ENCODE results near the gene RCE1. TPM values are rescaled to one million over a fixed set of nuclear protein-coding genes. Genes with fewer than 3 reads are reported as not detected.

RCE1 gene
- total RNA-seq, 1 donor from 2014 or later, result 14.1 TPM

DNA sequence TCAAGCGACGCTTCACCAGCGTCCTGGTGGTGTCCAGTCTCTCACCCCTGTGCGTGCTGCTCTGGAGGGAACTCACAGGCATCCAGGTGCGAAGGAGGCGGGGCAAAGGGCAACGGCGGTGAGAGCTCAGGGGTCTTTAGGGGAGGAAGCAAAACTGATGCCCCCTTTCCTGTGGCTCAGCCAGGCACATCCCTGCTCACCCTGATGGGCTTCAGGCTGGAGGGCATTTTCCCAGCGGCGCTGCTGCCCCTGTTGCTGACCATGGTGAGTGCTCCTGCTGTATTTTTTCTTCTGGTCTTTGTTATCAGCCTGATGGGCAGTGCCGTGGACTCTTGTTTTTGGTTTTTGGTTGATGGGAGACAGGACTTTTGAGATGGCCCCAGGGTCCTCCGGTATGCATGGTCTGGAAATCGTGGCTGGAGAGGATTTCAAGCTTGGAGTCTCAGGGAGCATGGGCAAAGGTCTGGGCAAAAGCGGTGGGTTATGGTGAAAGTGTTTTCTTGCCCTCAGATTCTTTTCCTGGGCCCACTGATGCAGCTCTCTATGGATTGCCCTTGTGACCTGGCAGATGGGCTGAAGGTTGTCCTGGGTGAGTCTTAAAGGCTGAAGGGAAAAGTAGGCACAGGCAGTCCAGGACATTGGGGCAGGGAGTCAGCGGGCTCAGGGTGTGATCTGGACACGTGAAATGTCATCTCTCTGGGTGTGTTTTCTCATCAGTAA lies 695 bp downstream of the RCE1 start:
- Histone ChIP-seq H3K9ac (ENCODE audit: low read depth in 1 of 3, low read length in 3 of 3) (peak overlapping the region; percentile 90 to 98 (median 96)), H3K4me1 (ENCODE audit: control insufficient read depth in 3 of 3, insufficient read depth in 3 of 3, low read length in 3 of 3) (peaks cover 25 to 30% (median 26%) of the 10 kb centered on the region in 3 donors), H3K27me3 (ENCODE audit: control insufficient read depth in 3 of 3, insufficient read depth in 3 of 3, low read length in 3 of 3) (no peaks in the 10 kb centered on the region), H3K36me3 (ENCODE audit: control insufficient read depth in 3 of 3, insufficient read depth in 3 of 3, low read length in 3 of 3) (peaks cover 31 to 32% (median 31%) of the 10 kb centered on the region in 3 donors), H3K9me3 (ENCODE audit: control insufficient read depth in 3 of 3, low read length in 3 of 3) (no peaks in the 10 kb centered on the region), H3K27ac (ENCODE audit: low read depth, low read length) (peak overlapping the region; percentile 92), H3K4me3 (ENCODE audit: low read length in 3 of 3) (peak overlapping the region; percentile 88 to 99 (median 96))

- no peaks in the 10 kb centered on the region for H3K9me3 ChIP-seq (ENCODE audit: control insufficient read depth in 3 of 3, low read length in 3 of 3)
- peak overlapping the region in 2 of 3 donors; percentile 96 to 98 for H3K9ac ChIP-seq (ENCODE audit: low read depth in 1 of 3, low read length in 3 of 3)
- H3K27me3 ChIP-seq (ENCODE audit: control insufficient read depth in 3 of 3, insufficient read depth in 3 of 3, low read length in 3 of 3), result no peaks in the 10 kb centered on the region
- peaks cover 29 to 34% (median 32%) of the 10 kb centered on the region in 3 donors for H3K36me3 ChIP-seq (ENCODE audit: control insufficient read depth in 3 of 3, insufficient read depth in 3 of 3, low read length in 3 of 3)
- H3K4me3 ChIP-seq (ENCODE audit: low read length in 3 of 3), result peak overlapping the region; percentile 88 to 99 (median 96)
- no peak overlapping the region for H3K27ac ChIP-seq (ENCODE audit: low read depth, low read length)
- H3K4me1 ChIP-seq (ENCODE audit: control insufficient read depth in 3 of 3, insufficient read depth in 3 of 3, low read length in 3 of 3), result peaks cover 25 to 30% (median 26%) of the 10 kb centered on the region in 3 donors
Observed at GRCh38 chr11:66844496-66845142, 1.4 kb downstream of the RCE1 start.

- no peak overlapping the region for H3K27ac ChIP-seq (ENCODE audit: low read depth, low read length)
- H3K9me3 ChIP-seq (ENCODE audit: control insufficient read depth in 3 of 3, low read length in 3 of 3), result no peaks in the 10 kb centered on the region
- no peak overlapping the region for H3K4me3 ChIP-seq (ENCODE audit: low read length in 3 of 3)
- no peak overlapping the region for H3K9ac ChIP-seq (ENCODE audit: low read depth in 1 of 3, low read length in 3 of 3)
- peaks cover 25 to 30% (median 26%) of the 10 kb centered on the region in 3 donors for H3K4me1 ChIP-seq (ENCODE audit: control insufficient read depth in 3 of 3, insufficient read depth in 3 of 3, low read length in 3 of 3)
- H3K27me3 ChIP-seq (ENCODE audit: control insufficient read depth in 3 of 3, insufficient read depth in 3 of 3, low read length in 3 of 3), result no peaks in the 10 kb centered on the region
- peaks cover 33 to 39% (median 37%) of the 10 kb centered on the region in 3 donors for H3K36me3 ChIP-seq (ENCODE audit: control insufficient read depth in 3 of 3, insufficient read depth in 3 of 3, low read length in 3 of 3)
Observed at GRCh38 chr11:66845143-66845875, 2.1 kb downstream of the RCE1 start.

- no peak overlapping the region for H3K9ac ChIP-seq (ENCODE audit: low read depth in 1 of 3, low read length in 3 of 3)
- no peaks in the 10 kb centered on the region for H3K27me3 ChIP-seq (ENCODE audit: control insufficient read depth in 3 of 3, insufficient read depth in 3 of 3, low read length in 3 of 3)
- peaks cover 25 to 27% (median 26%) of the 10 kb centered on the region in 3 donors for H3K4me1 ChIP-seq (ENCODE audit: control insufficient read depth in 3 of 3, insufficient read depth in 3 of 3, low read length in 3 of 3)
- H3K9me3 ChIP-seq (ENCODE audit: control insufficient read depth in 3 of 3, low read length in 3 of 3), result no peaks in the 10 kb centered on the region
- no peak overlapping the region for H3K4me3 ChIP-seq (ENCODE audit: low read length in 3 of 3)
- H3K36me3 ChIP-seq (ENCODE audit: control insufficient read depth in 3 of 3, insufficient read depth in 3 of 3, low read length in 3 of 3), result peaks cover 33 to 39% (median 37%) of the 10 kb centered on the region in 3 donors
- H3K27ac ChIP-seq (ENCODE audit: low read depth, low read length), result no peak overlapping the region
Observed at GRCh38 chr11:66845876-66846212, 2.6 kb downstream of the RCE1 start.

DNA sequence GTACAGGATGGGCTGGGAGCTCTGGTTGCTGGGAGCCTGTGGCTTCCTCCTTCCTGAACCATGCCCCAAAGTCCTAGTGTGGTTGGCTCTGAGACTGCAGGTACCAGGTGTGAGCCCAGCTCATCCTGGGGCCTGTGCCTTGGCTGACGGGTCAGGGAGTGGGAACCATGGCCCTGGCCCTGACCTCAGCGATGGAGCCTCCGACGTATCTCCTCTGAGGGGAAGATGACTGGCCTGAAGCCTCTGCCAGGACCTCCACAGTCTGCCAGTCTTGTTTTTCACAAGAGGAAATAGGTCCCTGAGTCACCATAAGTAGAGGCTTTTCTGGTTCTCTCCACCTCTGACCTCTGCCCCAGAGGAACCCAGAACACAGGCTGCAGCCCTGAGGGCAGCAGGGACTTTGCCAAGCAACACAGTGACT lies 3.4 kb downstream of the RCE1 start:
- no peak overlapping the region for H3K27ac ChIP-seq (ENCODE audit: low read depth, low read length)
- peaks cover 22 to 24% (median 24%) of the 10 kb centered on the region in 3 donors for H3K4me1 ChIP-seq (ENCODE audit: control insufficient read depth in 3 of 3, insufficient read depth in 3 of 3, low read length in 3 of 3)
- H3K9ac ChIP-seq (ENCODE audit: low read depth in 1 of 3, low read length in 3 of 3), result no peak overlapping the region
- H3K36me3 ChIP-seq (ENCODE audit: control insufficient read depth in 3 of 3, insufficient read depth in 3 of 3, low read length in 3 of 3), result peaks cover 33 to 43% (median 37%) of the 10 kb centered on the region in 3 donors
- no peaks in the 10 kb centered on the region for H3K27me3 ChIP-seq (ENCODE audit: control insufficient read depth in 3 of 3, insufficient read depth in 3 of 3, low read length in 3 of 3)
- no peaks in the 10 kb centered on the region for H3K9me3 ChIP-seq (ENCODE audit: control insufficient read depth in 3 of 3, low read length in 3 of 3)
- H3K4me3 ChIP-seq (ENCODE audit: low read length in 3 of 3), result no peak overlapping the region

DNA sequence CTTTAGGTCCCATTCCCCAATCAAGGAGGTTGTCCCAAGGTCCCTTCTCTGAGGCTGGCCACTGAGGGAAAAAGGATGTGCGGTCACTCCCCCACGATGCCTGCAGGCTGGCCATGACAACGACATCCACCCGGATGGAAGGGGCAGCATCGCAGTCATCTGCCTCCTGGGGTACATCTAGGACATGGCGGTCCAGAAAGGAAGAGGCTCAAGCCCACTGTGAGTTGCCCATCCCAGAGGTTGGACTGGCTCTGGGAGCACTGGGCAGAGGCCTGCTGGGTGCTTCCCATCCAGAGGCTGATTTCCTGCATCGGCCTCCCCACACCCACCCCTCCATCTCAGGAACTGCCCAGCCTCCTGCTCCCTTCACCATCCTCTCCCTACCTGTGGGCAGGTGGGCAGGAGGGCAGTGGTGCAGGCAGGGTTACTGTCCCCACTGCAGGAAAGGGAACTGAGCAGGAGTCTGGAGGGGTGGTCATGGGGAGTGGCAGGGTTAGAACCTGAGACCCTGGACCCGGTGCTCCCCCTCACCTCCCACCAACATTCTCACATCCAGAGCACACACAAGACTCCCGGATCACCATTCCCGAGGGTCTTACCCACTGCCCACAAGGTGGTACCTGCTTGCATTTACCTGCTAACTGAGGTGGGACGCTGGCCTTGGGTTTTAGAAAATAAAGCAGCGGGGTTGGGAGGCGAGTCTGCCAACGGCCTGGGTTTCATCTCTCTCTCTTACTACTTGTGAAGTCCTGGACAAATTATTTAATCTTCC lies 4.4 kb downstream of the RCE1 start:
- H3K9me3 ChIP-seq (ENCODE audit: control insufficient read depth in 3 of 3, low read length in 3 of 3), result no peaks in the 10 kb centered on the region
- H3K36me3 ChIP-seq (ENCODE audit: control insufficient read depth in 3 of 3, insufficient read depth in 3 of 3, low read length in 3 of 3), result peaks cover 33 to 43% (median 41%) of the 10 kb centered on the region in 3 donors
- H3K4me1 ChIP-seq (ENCODE audit: control insufficient read depth in 3 of 3, insufficient read depth in 3 of 3, low read length in 3 of 3), result peaks cover 13 to 15% (median 15%) of the 10 kb centered on the region in 3 donors
- H3K9ac ChIP-seq (ENCODE audit: low read depth in 1 of 3, low read length in 3 of 3), result no peak overlapping the region
- no peaks in the 10 kb centered on the region for H3K27me3 ChIP-seq (ENCODE audit: control insufficient read depth in 3 of 3, insufficient read depth in 3 of 3, low read length in 3 of 3)
- no peak overlapping the region for H3K4me3 ChIP-seq (ENCODE audit: low read length in 3 of 3)
- no peak overlapping the region for H3K27ac ChIP-seq (ENCODE audit: low read depth, low read length)

- no peak overlapping the region for H3K9ac ChIP-seq (ENCODE audit: low read depth in 1 of 3, low read length in 3 of 3)
- H3K27ac ChIP-seq (ENCODE audit: low read depth, low read length), result no peak overlapping the region
- no peaks in the 10 kb centered on the region for H3K27me3 ChIP-seq (ENCODE audit: control insufficient read depth in 3 of 3, insufficient read depth in 3 of 3, low read length in 3 of 3)
- no peak overlapping the region for H3K4me3 ChIP-seq (ENCODE audit: low read length in 3 of 3)
- H3K4me1 ChIP-seq (ENCODE audit: control insufficient read depth in 3 of 3, insufficient read depth in 3 of 3, low read length in 3 of 3), result peaks cover 8 to 11% (median 9%) of the 10 kb centered on the region in 3 donors
- H3K9me3 ChIP-seq (ENCODE audit: control insufficient read depth in 3 of 3, low read length in 3 of 3), result no peaks in the 10 kb centered on the region
- H3K36me3 ChIP-seq (ENCODE audit: control insufficient read depth in 3 of 3, insufficient read depth in 3 of 3, low read length in 3 of 3), result peaks cover 33 to 43% (median 41%) of the 10 kb centered on the region in 3 donors
Observed at GRCh38 chr11:66848671-66849500, 5.6 kb downstream of the RCE1 start.

GRCh38 chr11:66849501-66850234 lies 6.4 kb downstream of the RCE1 start:
- H3K9ac ChIP-seq (ENCODE audit: low read depth in 1 of 3, low read length in 3 of 3), result no peak overlapping the region
- H3K36me3 ChIP-seq (ENCODE audit: control insufficient read depth in 3 of 3, insufficient read depth in 3 of 3, low read length in 3 of 3), result peaks cover 32 to 43% (median 40%) of the 10 kb centered on the region in 3 donors
- H3K27ac ChIP-seq (ENCODE audit: low read depth, low read length), result no peak overlapping the region
- H3K9me3 ChIP-seq (ENCODE audit: control insufficient read depth in 3 of 3, low read length in 3 of 3), result no peaks in the 10 kb centered on the region
- H3K4me1 ChIP-seq (ENCODE audit: control insufficient read depth in 3 of 3, insufficient read depth in 3 of 3, low read length in 3 of 3), result peaks cover under 1 to 3% (median 1%) of the 10 kb centered on the region in 3 donors
- H3K27me3 ChIP-seq (ENCODE audit: control insufficient read depth in 3 of 3, insufficient read depth in 3 of 3, low read length in 3 of 3), result no peaks in the 10 kb centered on the region
- no peak overlapping the region for H3K4me3 ChIP-seq (ENCODE audit: low read length in 3 of 3)

Measured in skeletal muscle tissue (tissue), 4 donors.